Measurements from ENCODE around the gene CACNB2. TPM values are rescaled to one million over a fixed set of nuclear protein-coding genes. Genes with fewer than 3 reads are reported as not detected.

The CACNB2 gene
- total and polyA plus RNA-seq, 7 experiments from 2014 or later: 0.30 to 0.49 (median 0.48) TPM; not detected in 4

- Mint-ChIP-seq H3K27ac (no peak overlapping the region), H3K9me3 (peaks cover 0 to 6% (median 0%) of the 10 kb centered on the region in 11 donors), H3K4me1 (no peaks in the 10 kb centered on the region), H3K27me3 (peaks cover 0 to 16% (median 9%) of the 10 kb centered on the region in 5 donors), H3K4me3 (no peak overlapping the region), H3K36me3 (no peaks in the 10 kb centered on the region)
- ChIA-PET POLR2A (no interaction called here), CTCF (no interaction called here)
- ATAC-seq (no peak), DNase-seq (no peak)
- Histone ChIP-seq H3K27me3 (ENCODE audit: control insufficient read depth in 2 of 2, insufficient read depth in 2 of 2, low read length in 2 of 2) (no peaks in the 10 kb centered on the region), H3K4me3 (ENCODE audit: low read length) (no peak overlapping the region), H3K4me1 (ENCODE audit: control insufficient read depth in 2 of 2, insufficient read depth in 2 of 2, low read length in 2 of 2) (no peaks in the 10 kb centered on the region), H3K36me3 (ENCODE audit: control insufficient read depth in 2 of 3, insufficient read depth in 3 of 3, low read length in 3 of 3) (no peaks in the 10 kb centered on the region), H3K9me3 (ENCODE audit: control insufficient read depth in 2 of 3, low read length in 3 of 3) (no peaks in the 10 kb centered on the region), H3K27ac (ENCODE audit: low read depth, low read length) (no peak overlapping the region)
- intact Hi-C loops (cut with micrococcal nuclease): no loop called here
Measured at GRCh38 chr10:18294633-18295032, 154.4 kb downstream of the CACNB2 start.

- intact Hi-C loops (cut with micrococcal nuclease): no loop called here
- H3K9me3 Mint-ChIP-seq: peaks cover 0 to 6% (median 0%) of the 10 kb centered on the region in 11 donors
- DNase-seq (no peak), ATAC-seq (no peak)
- H3K4me3 Mint-ChIP-seq: no peak overlapping the region
- ChIA-PET POLR2A (no interaction called here), CTCF (no interaction called here)
- H3K27ac Mint-ChIP-seq: no peak overlapping the region
- H3K4me1 Mint-ChIP-seq: no peaks in the 10 kb centered on the region
- H3K36me3 Mint-ChIP-seq: no peaks in the 10 kb centered on the region
- Histone ChIP-seq H3K36me3 (ENCODE audit: control insufficient read depth in 2 of 3, insufficient read depth in 3 of 3, low read length in 3 of 3) (no peaks in the 10 kb centered on the region), H3K9me3 (ENCODE audit: control insufficient read depth in 2 of 3, low read length in 3 of 3) (no peaks in the 10 kb centered on the region), H3K4me1 (ENCODE audit: control insufficient read depth in 2 of 2, insufficient read depth in 2 of 2, low read length in 2 of 2) (no peaks in the 10 kb centered on the region), H3K27ac (ENCODE audit: low read depth, low read length) (no peak overlapping the region), H3K4me3 (ENCODE audit: low read length) (no peak overlapping the region), H3K27me3 (ENCODE audit: control insufficient read depth in 2 of 2, insufficient read depth in 2 of 2, low read length in 2 of 2) (no peaks in the 10 kb centered on the region)
- H3K27me3 Mint-ChIP-seq: peaks cover 0 to 10% (median 9%) of the 10 kb centered on the region in 5 donors
Measured at GRCh38 chr10:18297659-18298058, 157.4 kb downstream of the CACNB2 start.

DNA sequence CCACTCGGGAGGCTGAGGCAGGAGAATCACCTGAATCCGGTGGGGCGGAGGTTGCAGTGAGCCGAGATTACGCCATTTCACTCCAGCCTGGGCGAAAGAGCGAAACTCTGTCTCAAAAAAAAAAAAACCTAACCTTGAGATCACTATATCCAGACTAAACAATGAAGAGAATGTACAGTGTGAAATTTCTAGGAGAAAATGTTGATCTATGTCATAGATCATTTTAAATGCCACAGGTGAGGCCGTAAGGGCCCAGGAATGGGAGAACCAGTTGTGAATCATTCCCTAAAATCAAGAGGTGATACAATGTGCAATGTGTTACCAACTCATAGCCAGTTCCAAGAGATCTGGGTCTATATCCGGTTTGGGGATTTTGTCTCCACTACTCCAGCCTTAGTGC, 158.0 kb downstream of the CACNB2 start:
- no peaks in the 10 kb centered on the region for H3K9me3 ChIP-seq (ENCODE audit: control insufficient read depth in 2 of 3, low read length in 3 of 3)
- H3K27me3 Mint-ChIP-seq: peaks cover 0 to 15% (median 9%) of the 10 kb centered on the region in 5 donors
- H3K9me3 Mint-ChIP-seq: peaks cover 0 to 6% (median 0%) of the 10 kb centered on the region in 11 donors
- no peak overlapping the region for H3K4me3 Mint-ChIP-seq
- DNase-seq (no peak), ATAC-seq (no peak)
- intact Hi-C loops (cut with micrococcal nuclease): no loop called here
- no peaks in the 10 kb centered on the region for H3K36me3 ChIP-seq (ENCODE audit: control insufficient read depth in 2 of 3, insufficient read depth in 3 of 3, low read length in 3 of 3)
- H3K27ac ChIP-seq (ENCODE audit: low read depth, low read length): no peak overlapping the region
- POLR2A ChIA-PET: no interaction called here
- H3K4me1 ChIP-seq (ENCODE audit: control insufficient read depth in 2 of 2, insufficient read depth in 2 of 2, low read length in 2 of 2): no peaks in the 10 kb centered on the region
- H3K27ac Mint-ChIP-seq: no peak overlapping the region
- no peaks in the 10 kb centered on the region for H3K36me3 Mint-ChIP-seq
- no peaks in the 10 kb centered on the region for H3K27me3 ChIP-seq (ENCODE audit: control insufficient read depth in 2 of 2, insufficient read depth in 2 of 2, low read length in 2 of 2)
- H3K4me3 ChIP-seq (ENCODE audit: low read length): no peak overlapping the region
- no peaks in the 10 kb centered on the region for H3K4me1 Mint-ChIP-seq
- CTCF ChIA-PET: no interaction called here

GRCh38 chr10:18303851-18304801, 163.9 kb downstream of the CACNB2 start:
- peak; percentile 71 for ATAC-seq
- intact Hi-C loops (cut with micrococcal nuclease): no loop called here
- H3K4me3 ChIP-seq (ENCODE audit: low read length): no peak overlapping the region
- H3K9me3 Mint-ChIP-seq: peaks cover 0 to 4% (median 0%) of the 10 kb centered on the region in 11 donors
- H3K27me3 Mint-ChIP-seq: peaks cover 0 to 7% (median 0%) of the 10 kb centered on the region in 5 donors
- no peaks in the 10 kb centered on the region for H3K9me3 ChIP-seq (ENCODE audit: control insufficient read depth in 2 of 3, low read length in 3 of 3)
- peaks cover 0 to 4% (median 0%) of the 10 kb centered on the region in 7 donors for H3K4me1 Mint-ChIP-seq
- no peaks in the 10 kb centered on the region for H3K27me3 ChIP-seq (ENCODE audit: control insufficient read depth in 2 of 2, insufficient read depth in 2 of 2, low read length in 2 of 2)
- H3K36me3 ChIP-seq (ENCODE audit: control insufficient read depth in 2 of 3, insufficient read depth in 3 of 3, low read length in 3 of 3): no peaks in the 10 kb centered on the region
- no peaks in the 10 kb centered on the region for H3K4me1 ChIP-seq (ENCODE audit: control insufficient read depth in 2 of 2, insufficient read depth in 2 of 2, low read length in 2 of 2)
- POLR2A ChIA-PET: no interaction called here
- H3K27ac Mint-ChIP-seq: no peak overlapping the region
- DNase-seq: no peak
- no peaks in the 10 kb centered on the region for H3K36me3 Mint-ChIP-seq
- no peak overlapping the region for H3K4me3 Mint-ChIP-seq
- CTCF ChIA-PET: no interaction called here
- H3K27ac ChIP-seq (ENCODE audit: low read depth, low read length): no peak overlapping the region

DNA sequence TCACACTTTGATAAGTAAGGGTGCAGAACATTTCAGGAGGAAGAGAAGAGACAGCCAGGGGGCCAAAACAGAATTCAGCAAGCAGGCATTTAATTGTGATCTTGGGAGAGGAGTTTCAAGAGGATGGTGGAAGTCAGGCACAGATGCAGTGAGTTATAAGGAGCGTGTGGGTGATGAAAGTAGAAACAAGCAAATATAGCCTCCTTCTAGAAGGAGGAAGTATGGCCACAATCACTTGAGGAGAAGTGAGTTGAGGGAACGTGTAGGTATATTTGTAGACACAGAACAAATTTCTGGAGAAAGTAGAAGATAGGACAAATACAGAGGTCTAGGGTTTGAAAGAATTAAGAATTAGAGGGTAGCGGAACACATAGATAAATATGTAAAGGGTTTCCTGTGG, 165.8 kb downstream of the CACNB2 start:
- CTCF ChIA-PET: interaction anchor here (0.7 kb wide), 1 partner anchor 97 kb away, joined by 3 read pairs; no protein-coding TSS in a partner anchor
- no peaks in the 10 kb centered on the region for H3K4me1 ChIP-seq (ENCODE audit: control insufficient read depth in 2 of 2, insufficient read depth in 2 of 2, low read length in 2 of 2)
- no peak overlapping the region for H3K27ac Mint-ChIP-seq
- H3K9me3 ChIP-seq (ENCODE audit: control insufficient read depth in 2 of 3, low read length in 3 of 3): no peaks in the 10 kb centered on the region
- DNase-seq (no peak), ATAC-seq (peak; percentile 42)
- POLR2A ChIA-PET: no interaction called here
- H3K4me3 ChIP-seq (ENCODE audit: low read length): no peak overlapping the region
- no peak overlapping the region for H3K27ac ChIP-seq (ENCODE audit: low read depth, low read length)
- no peaks in the 10 kb centered on the region for H3K36me3 ChIP-seq (ENCODE audit: control insufficient read depth in 2 of 3, insufficient read depth in 3 of 3, low read length in 3 of 3)
- no peak overlapping the region for H3K4me3 Mint-ChIP-seq
- H3K4me1 Mint-ChIP-seq: peaks cover 0 to 4% (median 0%) of the 10 kb centered on the region in 7 donors
- peaks cover 0 to 10% (median 0%) of the 10 kb centered on the region in 5 donors for H3K27me3 Mint-ChIP-seq
- H3K9me3 Mint-ChIP-seq: peaks cover 0 to 6% (median 0%) of the 10 kb centered on the region in 11 donors
- no peaks in the 10 kb centered on the region for H3K27me3 ChIP-seq (ENCODE audit: control insufficient read depth in 2 of 2, insufficient read depth in 2 of 2, low read length in 2 of 2)
- H3K36me3 Mint-ChIP-seq: no peaks in the 10 kb centered on the region
- intact Hi-C loops (cut with micrococcal nuclease): no loop called here

GRCh38 chr10:18308600-18308999, 168.4 kb downstream of the CACNB2 start:
- H3K27me3 ChIP-seq (ENCODE audit: control insufficient read depth in 2 of 2, insufficient read depth in 2 of 2, low read length in 2 of 2): no peaks in the 10 kb centered on the region
- peaks cover 0 to 8% (median 0%) of the 10 kb centered on the region in 11 donors for H3K9me3 Mint-ChIP-seq
- H3K4me3 ChIP-seq (ENCODE audit: low read length): no peak overlapping the region
- H3K27ac ChIP-seq (ENCODE audit: low read depth, low read length): no peak overlapping the region
- H3K27ac Mint-ChIP-seq: no peak overlapping the region
- no peaks in the 10 kb centered on the region for H3K36me3 ChIP-seq (ENCODE audit: control insufficient read depth in 2 of 3, insufficient read depth in 3 of 3, low read length in 3 of 3)
- CTCF ChIA-PET: no interaction called here
- H3K27me3 Mint-ChIP-seq: peaks cover 0 to 6% (median 0%) of the 10 kb centered on the region in 5 donors
- no peaks in the 10 kb centered on the region for H3K9me3 ChIP-seq (ENCODE audit: control insufficient read depth in 2 of 3, low read length in 3 of 3)
- H3K4me1 Mint-ChIP-seq: peaks cover 0 to 4% (median 0%) of the 10 kb centered on the region in 7 donors
- ATAC-seq (no peak), DNase-seq (no peak)
- H3K4me1 ChIP-seq (ENCODE audit: control insufficient read depth in 2 of 2, insufficient read depth in 2 of 2, low read length in 2 of 2): no peaks in the 10 kb centered on the region
- H3K4me3 Mint-ChIP-seq: no peak overlapping the region
- H3K36me3 Mint-ChIP-seq: no peaks in the 10 kb centered on the region
- intact Hi-C loops (cut with micrococcal nuclease): no loop called here
- POLR2A ChIA-PET: interaction anchor here (0.6 kb wide), 1 partner anchor 456 kb away, joined by 3 read pairs; no protein-coding TSS in a partner anchor

Data from naive thymus-derived CD4-positive, alpha-beta T cell (primary cell).